ENCODE results near the gene EPB41L4A.

EPB41L4A gene

GRCh38 chr5:112312295-112313275 is 106.5 kb downstream of the EPB41L4A start:
- no peak for DNase-seq (ENCODE audit: low read depth in 2 of 2)

GRCh38 chr5:112310746-112311145 is 108.3 kb downstream of the EPB41L4A start:
- DNase-seq (ENCODE audit: low read depth in 2 of 2): no peak

DNA sequence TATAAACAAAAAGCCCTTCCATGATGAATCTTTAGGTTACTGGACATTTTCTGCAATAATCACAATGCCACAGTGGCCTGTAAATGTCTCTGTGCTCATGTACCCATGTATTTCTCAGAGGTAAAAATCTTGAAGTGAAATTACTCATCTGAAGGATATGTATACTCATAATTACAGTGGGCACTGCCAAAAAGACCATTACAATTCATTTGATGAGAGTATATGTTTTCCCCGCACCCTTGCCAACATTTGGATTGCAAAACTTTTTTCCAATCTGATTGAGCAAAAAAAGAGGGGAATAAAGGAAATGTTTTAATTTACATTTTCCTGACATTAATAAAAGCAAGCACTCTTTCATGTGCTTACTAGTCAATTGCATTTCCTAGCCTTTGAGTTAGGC is 110.5 kb downstream of the EPB41L4A start:
- no peak for DNase-seq (ENCODE audit: low read depth in 2 of 2)

GRCh38 chr5:112306956-112307355 is 112.1 kb downstream of the EPB41L4A start:
- DNase-seq (ENCODE audit: low read depth in 2 of 2): no peak

DNA sequence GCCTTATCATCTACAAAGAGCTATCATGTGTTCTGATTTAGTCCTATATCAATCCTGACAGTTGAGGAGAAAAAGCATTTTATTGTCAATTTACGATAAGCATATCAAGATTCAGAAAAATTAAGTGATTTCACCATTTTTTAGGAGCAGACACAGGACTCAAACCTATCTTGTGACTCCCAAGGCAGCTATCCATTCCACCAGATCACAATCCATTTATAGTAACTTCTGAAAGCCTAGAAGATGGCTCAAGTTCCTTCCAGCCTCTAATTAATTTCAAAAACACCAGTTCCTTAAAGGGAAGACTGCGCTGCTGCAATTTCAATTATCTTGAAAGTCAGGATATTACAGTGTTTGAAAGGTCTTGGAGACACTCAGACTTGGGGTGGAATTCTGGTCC is 114.3 kb downstream of the EPB41L4A start:
- DNase-seq (ENCODE audit: low read depth in 2 of 2): no peak

- no peak for DNase-seq (ENCODE audit: low read depth in 2 of 2)
These were observed 115.4 kb downstream of the EPB41L4A start for GRCh38 chr5:112303685-112304084.

DNA sequence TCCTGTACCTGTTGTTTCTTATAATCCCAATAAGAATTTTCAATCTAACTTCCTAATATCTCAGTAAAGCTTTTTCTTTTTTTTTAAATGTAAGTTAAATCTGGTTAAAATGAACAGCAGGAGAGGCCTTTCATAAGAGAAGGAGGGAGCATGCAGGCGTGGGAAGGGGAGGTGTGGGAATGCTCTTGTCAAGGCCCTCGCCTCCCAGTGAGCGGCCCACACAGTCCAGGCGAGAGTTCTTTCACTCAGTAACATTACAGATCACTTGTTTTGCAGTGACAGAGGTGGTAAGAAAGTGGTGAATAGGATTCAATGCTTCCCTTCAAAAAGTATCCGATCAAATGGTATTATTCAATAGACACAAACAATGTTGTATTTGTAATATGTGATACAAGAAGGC is 125.0 kb downstream of the EPB41L4A start:
- DNase-seq (ENCODE audit: low read depth in 2 of 2): no peak

DNA sequence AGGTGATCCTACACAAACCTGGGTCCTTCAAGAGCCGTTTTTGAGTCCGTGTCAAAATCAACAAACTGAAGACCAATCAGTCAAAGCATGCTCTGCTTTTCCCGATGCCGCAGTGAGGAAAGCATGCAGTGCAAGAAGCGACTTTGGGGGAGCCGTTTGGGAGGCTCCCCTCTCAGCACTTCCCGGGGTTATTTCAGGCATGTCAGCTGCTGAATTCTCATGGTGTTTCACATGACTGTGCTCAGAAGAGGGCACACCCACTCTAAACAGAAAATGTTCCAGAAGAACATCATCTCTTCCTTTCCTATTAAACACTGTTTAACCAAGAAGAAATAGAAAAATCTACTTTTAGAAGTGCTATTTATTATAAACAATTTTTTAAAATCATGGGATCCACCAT is 125.5 kb downstream of the EPB41L4A start:
- DNase-seq (ENCODE audit: low read depth in 2 of 2): no peak

DNA sequence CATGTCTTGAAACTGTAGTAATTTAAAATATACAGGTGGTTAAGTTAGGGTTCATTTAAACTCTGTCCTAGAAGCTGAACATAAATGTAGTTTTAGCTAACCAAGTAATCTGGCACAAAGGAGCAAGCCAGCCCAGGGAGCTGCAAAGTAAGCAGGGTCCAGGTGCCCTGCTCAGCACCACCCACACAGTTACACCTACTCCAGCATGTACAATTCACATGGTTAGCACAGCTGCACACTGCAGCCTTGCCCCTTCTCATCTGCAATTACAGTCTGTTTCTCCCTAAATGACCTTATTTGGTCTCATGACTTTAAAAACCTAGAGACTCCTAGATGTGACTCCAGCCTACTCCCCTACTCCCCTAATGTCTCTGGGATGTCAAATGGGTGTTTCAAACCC is 128.4 kb downstream of the EPB41L4A start:
- DNase-seq (ENCODE audit: low read depth in 2 of 2): no peak

- no peak for DNase-seq (ENCODE audit: low read depth in 2 of 2)
These were observed 129.6 kb downstream of the EPB41L4A start for GRCh38 chr5:112289465-112289864.

GRCh38 chr5:112283943-112284929 is 134.8 kb downstream of the EPB41L4A start:
- DNase-seq (ENCODE audit: low read depth in 2 of 2): no peak

DNA sequence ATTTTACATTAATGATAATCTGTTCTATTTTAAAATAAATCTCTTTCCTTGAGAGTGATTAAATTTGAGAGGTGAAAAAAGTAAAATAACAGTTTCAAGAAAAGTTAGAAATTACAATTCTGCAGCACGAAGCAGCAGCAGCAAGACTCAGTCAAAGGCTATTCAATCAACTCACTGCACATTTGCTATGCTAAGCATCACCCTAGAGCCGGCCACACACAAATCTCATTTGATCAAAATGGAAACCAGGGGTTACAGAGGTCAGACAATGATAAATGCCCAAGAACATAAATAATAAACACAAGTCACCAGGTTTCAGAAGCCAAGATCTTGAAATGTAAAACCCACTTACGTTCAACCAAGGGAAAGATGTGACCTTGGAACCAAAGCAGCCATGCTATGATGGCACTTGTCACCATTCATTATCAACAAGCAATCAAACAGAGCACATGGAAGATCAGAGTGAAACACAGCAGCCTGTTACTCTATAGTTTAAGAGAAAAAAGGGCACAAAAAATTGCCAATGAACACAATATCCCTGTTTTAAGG is 136.0 kb downstream of the EPB41L4A start:
- DNase-seq (ENCODE audit: low read depth in 2 of 2): no peak

DNA sequence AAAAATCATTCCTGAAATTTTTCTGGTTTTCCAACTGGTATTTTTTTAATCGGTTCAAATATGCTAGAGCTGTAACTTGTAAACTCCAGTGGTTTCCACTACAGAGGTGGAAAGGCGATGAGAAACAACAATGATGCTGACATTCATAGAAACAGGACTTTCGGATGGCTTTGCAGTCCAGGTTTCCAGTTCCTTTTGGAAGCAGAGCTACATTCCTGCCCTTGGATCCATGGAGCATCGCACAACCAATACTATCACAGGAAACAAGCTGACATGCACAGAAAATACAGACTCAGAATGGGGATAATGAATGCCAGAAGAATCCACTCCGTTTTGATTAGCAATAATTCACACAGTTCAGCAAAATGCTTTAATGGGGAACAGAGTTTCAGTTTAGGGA is 140.0 kb downstream of the EPB41L4A start:
- DNase-seq (ENCODE audit: low read depth in 2 of 2): no peak

DNA sequence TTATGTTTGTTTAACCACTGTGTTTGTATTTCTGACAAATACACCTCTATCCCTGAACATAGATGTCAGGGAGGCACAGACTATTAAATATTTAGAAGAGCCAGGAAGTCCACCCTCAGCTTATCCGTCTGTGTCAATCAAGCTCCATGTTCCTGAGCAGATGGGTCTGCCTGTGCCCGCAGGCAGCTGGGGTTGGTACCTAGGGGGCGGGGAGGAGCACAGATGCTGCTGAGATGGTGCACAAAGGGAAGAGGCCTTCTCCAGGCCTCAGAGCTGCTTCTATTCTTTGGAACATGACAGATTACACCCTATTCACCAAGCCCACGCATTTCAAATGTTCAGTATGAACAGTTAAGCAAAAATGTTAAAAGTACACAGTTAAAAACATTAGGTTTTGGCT is 142.1 kb downstream of the EPB41L4A start:
- no peak for DNase-seq (ENCODE audit: low read depth in 2 of 2)

DNA sequence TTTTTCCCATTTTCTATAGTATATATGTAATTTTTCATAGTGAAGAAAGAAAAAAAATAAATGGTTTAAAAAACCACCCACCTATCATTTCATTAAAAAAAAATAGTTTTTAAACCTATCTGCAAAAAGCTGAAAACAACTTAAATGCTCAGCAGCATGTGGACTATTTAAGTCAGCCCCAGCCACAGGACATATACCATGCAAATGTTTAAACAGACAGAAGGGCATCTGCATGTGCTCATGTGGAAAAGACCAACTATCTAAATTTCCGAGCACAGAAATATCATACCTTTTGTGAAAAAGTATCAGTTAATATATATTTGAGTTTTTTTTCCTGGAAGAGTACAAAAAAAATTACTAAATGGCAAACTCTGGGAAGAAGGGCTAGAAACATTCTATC is 143.4 kb downstream of the EPB41L4A start:
- no peak for DNase-seq (ENCODE audit: low read depth in 2 of 2)

- no peak for DNase-seq (ENCODE audit: low read depth in 2 of 2)
These were observed 148.5 kb downstream of the EPB41L4A start for GRCh38 chr5:112270299-112271293.

DNA sequence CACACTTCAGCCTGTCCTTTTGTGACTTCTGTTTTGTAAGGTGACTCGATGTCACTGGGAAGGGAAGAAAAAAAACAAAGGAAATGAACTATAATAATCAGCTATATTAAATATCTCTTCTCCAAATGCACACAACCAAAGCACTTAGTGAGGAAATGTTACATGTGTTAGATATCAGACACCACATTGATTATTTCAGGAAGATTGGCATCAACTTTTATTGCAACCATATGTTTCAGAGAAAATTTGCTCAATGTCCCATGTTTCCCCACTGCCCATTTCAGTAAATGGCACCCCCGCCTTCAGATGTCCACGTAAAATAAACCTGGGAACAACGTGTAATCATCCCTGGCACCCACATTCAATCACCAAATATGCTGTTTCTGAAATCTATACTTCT is 151.8 kb downstream of the EPB41L4A start:
- DNase-seq (ENCODE audit: low read depth in 2 of 2): no peak

- no peak for DNase-seq (ENCODE audit: low read depth in 2 of 2)
These were observed 154.4 kb downstream of the EPB41L4A start for GRCh38 chr5:112264666-112265065.

GRCh38 chr5:112264151-112264550 is 154.9 kb downstream of the EPB41L4A start:
- DNase-seq (ENCODE audit: low read depth in 2 of 2): no peak

DNA sequence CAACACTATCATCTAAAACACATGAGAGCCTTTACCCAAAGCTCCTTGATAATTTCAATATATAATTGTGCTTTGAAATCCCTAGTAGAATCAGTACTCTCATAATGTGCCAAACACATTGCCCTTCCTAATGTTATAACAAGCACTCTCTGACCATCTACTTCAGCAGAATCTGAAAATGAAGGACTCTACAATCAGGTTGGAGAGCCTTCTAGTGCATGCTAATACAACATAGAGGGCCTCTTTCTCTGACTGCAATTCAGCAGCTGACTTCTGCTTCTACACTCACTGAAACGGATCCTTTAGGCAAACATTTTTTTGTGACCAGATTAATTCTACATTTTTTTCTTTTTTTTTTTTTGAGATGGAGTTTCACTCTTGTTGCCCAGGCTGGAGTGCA is 155.6 kb downstream of the EPB41L4A start:
- no peak for DNase-seq (ENCODE audit: low read depth in 2 of 2)

DNA sequence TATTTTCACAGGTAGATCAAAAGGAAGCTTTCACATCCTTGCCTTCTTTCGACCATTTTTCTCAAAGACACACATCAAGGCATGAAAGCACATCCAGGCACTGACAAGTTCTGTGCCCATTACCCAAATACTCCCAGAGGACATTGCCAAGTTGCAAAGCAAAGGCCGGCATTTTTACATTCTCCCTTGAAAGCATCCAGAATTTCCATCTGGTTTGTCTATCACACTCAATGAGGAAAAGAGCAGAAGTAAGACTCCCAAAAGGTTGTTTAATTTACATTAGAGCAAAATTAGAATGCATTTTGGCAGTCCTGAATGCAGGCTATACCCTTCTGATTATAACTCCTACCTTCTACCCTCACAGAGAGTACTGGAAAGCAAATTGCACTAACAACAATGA is 160.5 kb downstream of the EPB41L4A start:
- no peak for DNase-seq (ENCODE audit: low read depth in 2 of 2)
